Fibroblast of lung (primary cell): Measurements from ENCODE around the gene WNT11. TPM values are rescaled to one million over a fixed set of nuclear protein-coding genes. Genes with fewer than 3 reads are reported as not detected.

Experiments
- DNase-seq, 2 donors: peaks; one replicate each; pipeline versions ENCODE4 v3.0.0 to v3.0.0-alpha.2; 2010; ENCODE audit warnings: low read depth in 2 of 2
- H2AFZ ChIP-seq: 2 replicates; pipeline ENCODE4 v1.5.1; 2012; ENCODE audit warnings: low read length, control low read depth, inconsistent platforms
- H3K27ac ChIP-seq: 2 replicates; pipeline ENCODE4 v1.5.1; 2011; ENCODE audit warnings: low read length, control low read depth; ENCODE audit not compliant: insufficient read depth
- H3K27me3 ChIP-seq: 2 replicates; pipeline ENCODE4 v1.5.1; 2011; ENCODE audit warnings: mild to moderate bottlenecking, low read length; ENCODE audit not compliant: control insufficient read depth, insufficient read depth
- H3K36me3 ChIP-seq: 2 replicates; pipeline ENCODE4 v1.5.1; 2011; ENCODE audit warnings: low read length; ENCODE audit not compliant: control insufficient read depth, insufficient read depth
- H3K4me1 ChIP-seq: 2 replicates; pipeline ENCODE4 v1.5.1; 2011; ENCODE audit warnings: low read length; ENCODE audit not compliant: control insufficient read depth, insufficient read depth; ENCODE audit errors: extremely low read depth
- H3K4me2 ChIP-seq: 2 replicates; pipeline ENCODE4 v1.5.1; 2011; ENCODE audit warnings: low read length, control low read depth; ENCODE audit not compliant: insufficient read depth; ENCODE audit errors: extremely low read depth
- H3K4me3 ChIP-seq, 4 experiments: fragments of 200-600 bp in 1 of 4; sonication (generic) in 1 of 4; replicated peaks in 1 of 4; 2 replicates each; pipeline ENCODE4 v1.5.1; 2011 to 2016; ENCODE audit warnings: low read length in 4 of 4, low read depth in 3 of 4, mild to moderate bottlenecking in 3 of 4, control low read depth in 2 of 4, inconsistent platforms in 1 of 4, mixed read lengths in 1 of 4; ENCODE audit not compliant: insufficient read depth in 1 of 4; ENCODE audit errors: control extremely low read depth in 1 of 4
- H3K79me2 ChIP-seq: 2 replicates; pipeline ENCODE4 v1.5.1; 2012; ENCODE audit warnings: mild to moderate bottlenecking, low read length, inconsistent platforms; ENCODE audit not compliant: control insufficient read depth, insufficient read depth
- H3K9ac ChIP-seq: 2 replicates; pipeline ENCODE4 v1.5.1; 2011; ENCODE audit warnings: mild to moderate bottlenecking, low read length, control low read depth; ENCODE audit not compliant: insufficient read depth
- H3K9me3 ChIP-seq: 2 replicates; pipeline ENCODE4 v1.5.1; 2012; ENCODE audit warnings: low read depth, low read length; ENCODE audit not compliant: control insufficient read depth, insufficient read depth
- H4K20me1 ChIP-seq: 2 replicates; pipeline ENCODE4 v1.5.1; 2011; ENCODE audit warnings: low read length; ENCODE audit not compliant: control insufficient read depth, insufficient read depth; ENCODE audit errors: extremely low read depth
- CTCF ChIP-seq, 2 donors: IDR thresholded peaks in 1 of 2; conservative IDR thresholded peaks in 1 of 2; 1 replicate in 1 of 2; 2 replicates in 1 of 2; pipeline ENCODE4 v1.5.1; 2011 to 2012; ENCODE audit warnings: low read length in 2 of 2, control low read depth in 1 of 2, inconsistent platforms in 1 of 2, low read depth in 1 of 2, mild to moderate bottlenecking in 1 of 2
- EZH2 ChIP-seq: IDR thresholded peaks from 2 replicates; pipeline ENCODE4 v1.5.1; 2012; ENCODE audit warnings: low read length, control low read depth, mild to moderate bottlenecking; ENCODE audit errors: missing control alignments
- polyA plus RNA-seq, 2 donors: library from polyadenylated mRNA; depleted of rRNA in 1 of 2; stranded (reverse) in 1 of 2; unstranded in 1 of 2; fragments of >200 nt; gene quantifications; 2 replicates each; pipeline ENCODE4 v1.2.1, GENCODE V29; 2011 to 2012; ENCODE audit warnings: missing spikeins in 1 of 2
- total RNA-seq: library from RNA; depleted of rRNA; stranded (reverse); fragments of >200 nt; gene quantifications from 2 replicates; pipeline ENCODE4 v1.2.1, GENCODE V29; 2014

The WNT11 gene
- total and polyA plus RNA-seq, 2 donors (not counting 1 experiment from before 2014, with no cell fraction given): 0.07 to 0.33 TPM

GRCh38 chr11:76235233-76236091 lies 29.2 kb upstream of the WNT11 start:
- H3K9me3 ChIP-seq: no peaks in the 10 kb centered on the region
- TF ChIP-seq EZH2 (no peak), CTCF (conservative IDR thresholded peaks at IDR 0.05 in 1 of 2, IDR thresholded peaks at IDR 0.05 in 1 of 2; ENCODE audit: low read depth in 1 of 2, low read length in 2 of 2) (no peak)
- H2AFZ ChIP-seq: peak overlapping the region; percentile 96
- H3K4me2 ChIP-seq: peak overlapping the region; percentile 82
- no peaks in the 10 kb centered on the region for H3K79me2 ChIP-seq
- no peaks in the 10 kb centered on the region for H4K20me1 ChIP-seq
- H3K4me1 ChIP-seq: peaks cover 6% of the 10 kb centered on the region
- peak overlapping the region; percentile 72 for H3K9ac ChIP-seq
- H3K27ac ChIP-seq: peak overlapping the region; percentile 89
- peak overlapping the region; percentile 80 to 91 (median 86) for H3K4me3 ChIP-seq
- no peaks in the 10 kb centered on the region for H3K36me3 ChIP-seq
- DNase-seq: peak; percentile 87 to 94
- H3K27me3 ChIP-seq: peaks cover 3% of the 10 kb centered on the region

GRCh38 chr11:76234416-76235232 lies 28.3 kb upstream of the WNT11 start:
- H3K4me2 ChIP-seq: peak overlapping the region; percentile 61
- DNase-seq: peak; percentile 44
- TF ChIP-seq EZH2 (no peak), CTCF (conservative IDR thresholded peaks at IDR 0.05 in 1 of 2, IDR thresholded peaks at IDR 0.05 in 1 of 2; ENCODE audit: low read depth in 1 of 2, low read length in 2 of 2) (peak in 1 of 2 donors; percentile 1)

DNA sequence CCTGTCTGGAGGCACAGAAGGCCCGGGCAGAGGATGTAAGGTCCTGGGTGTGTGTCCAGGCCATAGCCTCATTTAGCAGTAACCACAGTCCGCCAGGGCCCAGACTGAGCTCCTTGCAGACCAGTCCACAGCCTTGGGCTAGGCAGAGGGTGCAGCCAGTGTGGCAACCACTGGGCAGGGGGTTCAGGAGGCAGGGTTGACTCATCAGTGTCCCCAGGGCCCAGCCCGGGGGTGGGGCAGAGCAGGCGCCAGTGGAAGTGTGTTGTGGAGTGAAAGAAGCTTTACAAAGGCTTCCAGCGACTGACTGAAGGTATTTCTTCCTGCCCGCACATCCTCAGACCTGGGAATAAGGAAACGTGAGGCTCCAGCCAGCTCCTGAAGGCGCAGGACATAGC lies 27.7 kb upstream of the WNT11 start:
- H3K9me3 ChIP-seq: no peaks in the 10 kb centered on the region
- peaks cover 3% of the 10 kb centered on the region for H3K27me3 ChIP-seq
- H3K79me2 ChIP-seq: no peaks in the 10 kb centered on the region
- no peak overlapping the region for H3K27ac ChIP-seq
- H3K4me2 ChIP-seq: peak overlapping the region; percentile 61
- H3K4me3 ChIP-seq: peak overlapping the region in 2 of 4 experiments; percentile 80 to 91
- no peaks in the 10 kb centered on the region for H3K36me3 ChIP-seq
- H3K9ac ChIP-seq: no peak overlapping the region
- TF ChIP-seq CTCF (conservative IDR thresholded peaks at IDR 0.05 in 1 of 2, IDR thresholded peaks at IDR 0.05 in 1 of 2; ENCODE audit: low read depth in 1 of 2, low read length in 2 of 2) (no peak), EZH2 (no peak)
- no peaks in the 10 kb centered on the region for H4K20me1 ChIP-seq
- DNase-seq: peak in 1 of 2 donors; percentile 6
- peak overlapping the region; percentile 96 for H2AFZ ChIP-seq
- peaks cover 6% of the 10 kb centered on the region for H3K4me1 ChIP-seq

More at GRCh38 chr11:76234416-76235232, 28.3 kb upstream of the WNT11 start:
- Histone ChIP-seq H4K20me1 (no peaks in the 10 kb centered on the region), H3K27me3 (peaks cover 3% of the 10 kb centered on the region), H3K9me3 (no peaks in the 10 kb centered on the region), H3K79me2 (no peaks in the 10 kb centered on the region), H3K27ac (peak overlapping the region; percentile 89), H3K36me3 (no peaks in the 10 kb centered on the region), H2AFZ (peak overlapping the region; percentile 96), H3K4me1 (peaks cover 6% of the 10 kb centered on the region), H3K9ac (peak overlapping the region; percentile 72), H3K4me3 (peak overlapping the region; percentile 59 to 91 (median 75))
